Suprapubic skin (tissue), 4 donors: ENCODE data around the gene TACC3. TPM values are rescaled to one million over a fixed set of nuclear protein-coding genes. Genes with fewer than 3 reads are reported as not detected.

ENCODE experiments used
- DNase-seq, 2 donors: peaks; one replicate each; pipeline ENCODE4 v3.0.0-alpha.2; 2019; ENCODE audit warnings: low spot score in 2 of 2
- H3K27ac ChIP-seq: fragments of 200-600 bp; sonication (generic); one replicate; pipeline ENCODE4 v1.5.1; 2019
- H3K27me3 ChIP-seq: fragments of 200-600 bp; sonication (generic); one replicate; pipeline ENCODE4 v1.5.1; 2019
- H3K36me3 ChIP-seq: fragments of 200-600 bp; sonication (generic); one replicate; pipeline ENCODE4 v1.5.1; 2019
- H3K4me1 ChIP-seq: fragments of 200-600 bp; sonication (generic); one replicate; pipeline ENCODE4 v1.5.1; 2019
- H3K4me3 ChIP-seq: fragments of 200-600 bp; sonication (generic); one replicate; pipeline ENCODE4 v1.5.1; 2019; ENCODE audit warnings: mild to moderate bottlenecking
- H3K9me3 ChIP-seq: fragments of 200-600 bp; sonication (generic); one replicate; pipeline ENCODE4 v1.5.1; 2019
- CTCF ChIP-seq, 2 donors: fragments of 200-600 bp in 1 of 2; fragments of 450-650 bp in 1 of 2; sonication (generic) in 1 of 2; IDR thresholded peaks; one replicate each; pipeline ENCODE4 v1.5.1; 2016 to 2019; ENCODE audit warnings: antibody characterized with exemption in 2 of 2, mild to moderate bottlenecking in 1 of 2, moderate library complexity in 1 of 2
- EP300 ChIP-seq: sonication (generic); formaldehyde crosslinking; IDR thresholded peaks from one replicate; pipeline ENCODE4 v1.6.1; 2017; ENCODE audit warnings: antibody characterized with exemption
- POLR2A ChIP-seq, 2 donors: fragments of 450-650 bp; IDR thresholded peaks; one replicate each; pipeline ENCODE4 v1.6.1; 2017; ENCODE audit warnings: antibody characterized with exemption in 2 of 2, mild to moderate bottlenecking in 2 of 2, moderate library complexity in 2 of 2
- POLR2AphosphoS5 ChIP-seq, 3 donors: sonication (generic); formaldehyde crosslinking; IDR thresholded peaks; one replicate each; pipeline ENCODE4 v1.6.1; 2017; ENCODE audit warnings: antibody characterized with exemption in 3 of 3
- WGBS: methylation state at CpG from one replicate; pipeline ENCODE4 v1.1.5; 2018; 5-methylcytosine and 5-hydroxymethylcytosine counted together
- total RNA-seq, 4 donors: library from RNA; depleted of rRNA; stranded (reverse); fragments of >200 nt; gene quantifications; one replicate each; pipeline ENCODE4 v1.1.0, GENCODE V29; 2016

The TACC3 gene
- total RNA-seq, 4 donors from 2014 or later, result 7.2 to 11.7 (median 8.8) TPM

- Histone ChIP-seq H3K36me3 (no peaks in the 10 kb centered on the region), H3K4me1 (peaks cover 67% of the 10 kb centered on the region), H3K27me3 (peaks cover 38% of the 10 kb centered on the region), H3K27ac (no peak overlapping the region), H3K4me3 (no peak overlapping the region), H3K9me3 (no peaks in the 10 kb centered on the region)
- DNase-seq, result no peak
- 40% methylated on average over 5 of the region's 11 CpGs for WGBS
- TF ChIP-seq POLR2A (IDR thresholded peaks at IDR 0.05) (no peak), CTCF (IDR thresholded peaks at IDR 0.05) (no peak), POLR2AphosphoS5 (IDR thresholded peaks at IDR 0.05) (no peak), EP300 (no peak)
Observed at GRCh38 chr4:1770791-1771231, 49.5 kb downstream of the TACC3 start.

GRCh38 chr4:1771555-1772305 is 50.4 kb downstream of the TACC3 start:
- WGBS, result 49% methylated on average over 9 of the region's 28 CpGs
- Histone ChIP-seq H3K4me1 (peaks cover 67% of the 10 kb centered on the region), H3K36me3 (no peaks in the 10 kb centered on the region), H3K27ac (no peak overlapping the region), H3K27me3 (peaks cover 32% of the 10 kb centered on the region), H3K9me3 (no peaks in the 10 kb centered on the region), H3K4me3 (no peak overlapping the region)
- no peak for DNase-seq
- no peak for TF ChIP-seq EP300
- no peak for TF ChIP-seq POLR2A (IDR thresholded peaks at IDR 0.05)
- no peak for TF ChIP-seq POLR2AphosphoS5 (IDR thresholded peaks at IDR 0.05)
- no peak for TF ChIP-seq CTCF (IDR thresholded peaks at IDR 0.05)

GRCh38 chr4:1772853-1773538 is 51.7 kb downstream of the TACC3 start:
- no peak overlapping the region for H3K4me3 ChIP-seq
- peaks cover 26% of the 10 kb centered on the region for H3K27me3 ChIP-seq
- no peak for DNase-seq
- no peaks in the 10 kb centered on the region for H3K9me3 ChIP-seq
- no peaks in the 10 kb centered on the region for H3K36me3 ChIP-seq
- 15% methylated on average over 7 of the region's 30 CpGs for WGBS
- H3K4me1 ChIP-seq, result peaks cover 63% of the 10 kb centered on the region
- TF ChIP-seq EP300, result no peak
- no peak for TF ChIP-seq POLR2AphosphoS5 (IDR thresholded peaks at IDR 0.05)
- no peak for TF ChIP-seq CTCF (IDR thresholded peaks at IDR 0.05)
- TF ChIP-seq POLR2A (IDR thresholded peaks at IDR 0.05), result no peak
- H3K27ac ChIP-seq, result no peak overlapping the region

GRCh38 chr4:1773754-1774153 is 52.4 kb downstream of the TACC3 start:
- TF ChIP-seq POLR2A (IDR thresholded peaks at IDR 0.05) (no peak), EP300 (no peak), CTCF (IDR thresholded peaks at IDR 0.05) (no peak), POLR2AphosphoS5 (IDR thresholded peaks at IDR 0.05) (no peak)
- Histone ChIP-seq H3K4me3 (no peak overlapping the region), H3K36me3 (no peaks in the 10 kb centered on the region), H3K4me1 (peaks cover 65% of the 10 kb centered on the region), H3K9me3 (no peaks in the 10 kb centered on the region), H3K27ac (no peak overlapping the region), H3K27me3 (peaks cover 29% of the 10 kb centered on the region)
- WGBS, result 80% methylated on average over 10 of the region's 10 CpGs
- no peak for DNase-seq

GRCh38 chr4:1775731-1776500 is 54.6 kb downstream of the TACC3 start:
- TF ChIP-seq CTCF (IDR thresholded peaks at IDR 0.05), result no peak
- TF ChIP-seq POLR2A (IDR thresholded peaks at IDR 0.05), result no peak
- TF ChIP-seq EP300, result no peak
- TF ChIP-seq POLR2AphosphoS5 (IDR thresholded peaks at IDR 0.05), result no peak
- peaks cover 53% of the 10 kb centered on the region for H3K4me1 ChIP-seq
- H3K27me3 ChIP-seq, result peaks cover 11% of the 10 kb centered on the region
- DNase-seq, result no peak
- no peak overlapping the region for H3K27ac ChIP-seq
- 49% methylated on average over 6 of the region's 23 CpGs for WGBS
- no peaks in the 10 kb centered on the region for H3K9me3 ChIP-seq
- no peak overlapping the region for H3K4me3 ChIP-seq
- no peaks in the 10 kb centered on the region for H3K36me3 ChIP-seq
